NCI-H1092 treated with DMSO at 0.1 percent for 48 hours (cell line): ENCODE measurements around the gene DENND4C.
A peak's percentile ranks its signal among the peaks of the same experiment; 100 is the strongest.
"Not testable (repeated sequence)": the region's sequence is repeated elsewhere in the genome, so short reads cannot be mapped to it uniquely, and the experiment has no call there.

Experiments used
- DNase-seq: peaks from one replicate; lab custom pipeline; 2025; lab: John Stamatoyannopoulos, UW

DENND4C gene

GRCh38 chr9:19224563-19224962, 5.9 kb upstream of the DENND4C start:
- no peak for DNase-seq

GRCh38 chr9:19229595-19230354, 718 bp upstream of the DENND4C start:
- peak; percentile 95 for DNase-seq

- peak; percentile 46 for DNase-seq
Observed at GRCh38 chr9:19231126-19231903, 822 bp downstream of the DENND4C start.

- DNase-seq, result peak; percentile 27
Observed at GRCh38 chr9:19231904-19232822, 1.7 kb downstream of the DENND4C start.

- peak; percentile 72 for DNase-seq
Observed at GRCh38 chr9:19232823-19233194, 2.3 kb downstream of the DENND4C start.

GRCh38 chr9:19233344-19233743, 2.9 kb downstream of the DENND4C start:
- no peak for DNase-seq

GRCh38 chr9:19239955-19240354, 9.5 kb downstream of the DENND4C start:
- DNase-seq, result no peak

- no peak for DNase-seq
Observed at GRCh38 chr9:19241728-19242127, 11.2 kb downstream of the DENND4C start.

GRCh38 chr9:19243366-19244033, 13.0 kb downstream of the DENND4C start:
- no peak for DNase-seq

GRCh38 chr9:19246891-19247290, 16.4 kb downstream of the DENND4C start:
- DNase-seq, result no peak

GRCh38 chr9:19247420-19247819, 16.9 kb downstream of the DENND4C start:
- no peak for DNase-seq

- not testable (repeated sequence) for DNase-seq
Observed at GRCh38 chr9:19250346-19250745, 19.9 kb downstream of the DENND4C start.

GRCh38 chr9:19251203-19251602, 20.7 kb downstream of the DENND4C start:
- DNase-seq, result not testable (repeated sequence)

GRCh38 chr9:19251622-19252021, 21.1 kb downstream of the DENND4C start:
- not testable (repeated sequence) for DNase-seq

- no peak for DNase-seq
Observed at GRCh38 chr9:19252174-19252884, 21.8 kb downstream of the DENND4C start.

GRCh38 chr9:19252885-19253219, 22.4 kb downstream of the DENND4C start:
- no peak for DNase-seq

GRCh38 chr9:19255112-19255511, 24.6 kb downstream of the DENND4C start:
- DNase-seq, result no peak

- no peak for DNase-seq
Observed at GRCh38 chr9:19255821-19256220, 25.3 kb downstream of the DENND4C start.

- not testable (repeated sequence) for DNase-seq
Observed at GRCh38 chr9:19259665-19260255, 29.3 kb downstream of the DENND4C start.

GRCh38 chr9:19265602-19266001, 35.1 kb downstream of the DENND4C start:
- DNase-seq, result not testable (repeated sequence)
